ENCODE data around the gene ZBTB2. TPM values are rescaled to one million over a fixed set of nuclear protein-coding genes. Genes with fewer than 3 reads are reported as not detected.

The ZBTB2 gene
- total and polyA plus RNA-seq, 7 donors = 7.1 to 14.7 (median 9.5) TPM

DNA sequence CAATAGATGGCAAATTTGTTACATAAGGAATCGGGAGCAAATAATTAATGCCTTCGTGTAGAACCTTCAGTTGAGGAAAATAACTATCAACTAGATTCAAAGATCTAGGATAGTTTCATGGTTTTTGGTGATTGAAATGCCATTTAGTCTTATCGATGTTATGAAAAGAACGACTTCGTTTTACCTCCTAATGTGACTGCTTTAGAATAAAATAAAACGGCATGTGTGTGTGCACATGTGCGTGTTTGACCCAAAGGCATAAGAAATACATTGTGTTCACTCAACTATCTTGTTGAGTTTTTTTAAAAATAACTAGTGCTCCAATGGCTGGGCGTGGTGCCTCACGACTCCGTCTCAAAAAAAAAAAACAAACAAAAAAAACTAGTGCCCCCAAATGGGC, 37.6 kb downstream of the ZBTB2 start:
- DNase-seq (no peak), ATAC-seq (no peak)
- TF ChIP-seq, protein P1, sequence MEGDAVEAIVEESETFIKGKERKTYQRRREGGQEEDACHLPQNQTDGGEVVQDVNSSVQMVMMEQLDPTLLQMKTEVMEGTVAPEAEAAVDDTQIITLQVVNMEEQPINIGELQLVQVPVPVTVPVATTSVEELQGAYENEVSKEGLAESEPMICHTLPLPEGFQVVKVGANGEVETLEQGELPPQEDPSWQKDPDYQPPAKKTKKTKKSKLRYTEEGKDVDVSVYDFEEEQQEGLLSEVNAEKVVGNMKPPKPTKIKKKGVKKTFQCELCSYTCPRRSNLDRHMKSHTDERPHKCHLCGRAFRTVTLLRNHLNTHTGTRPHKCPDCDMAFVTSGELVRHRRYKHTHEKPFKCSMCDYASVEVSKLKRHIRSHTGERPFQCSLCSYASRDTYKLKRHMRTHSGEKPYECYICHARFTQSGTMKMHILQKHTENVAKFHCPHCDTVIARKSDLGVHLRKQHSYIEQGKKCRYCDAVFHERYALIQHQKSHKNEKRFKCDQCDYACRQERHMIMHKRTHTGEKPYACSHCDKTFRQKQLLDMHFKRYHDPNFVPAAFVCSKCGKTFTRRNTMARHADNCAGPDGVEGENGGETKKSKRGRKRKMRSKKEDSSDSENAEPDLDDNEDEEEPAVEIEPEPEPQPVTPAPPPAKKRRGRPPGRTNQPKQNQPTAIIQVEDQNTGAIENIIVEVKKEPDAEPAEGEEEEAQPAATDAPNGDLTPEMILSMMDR (IDR thresholded peaks at IDR 0.05) = no peak
- H3K27me3 ChIP-seq (ENCODE audit: insufficient read depth in 3 of 3, low read length in 2 of 3) = no peaks in the 10 kb centered on the region
- no peaks in the 10 kb centered on the region for H3K4me1 ChIP-seq
- no peak overlapping the region for H3K4me3 ChIP-seq
- H3K27ac ChIP-seq = no peak overlapping the region
- H3K9me3 ChIP-seq = no peaks in the 10 kb centered on the region
- 93 to 94% (median 94%) methylated on average over 10 of the region's 10 CpGs for WGBS, 3 donors
- H3K36me3 ChIP-seq (ENCODE audit: insufficient read depth in 1 of 2, low read depth in 1 of 2) = peaks cover 0 to 17% of the 10 kb centered on the region in 2 donors
- intact Hi-C loops (cut with DNase I) = no loop called here

DNA sequence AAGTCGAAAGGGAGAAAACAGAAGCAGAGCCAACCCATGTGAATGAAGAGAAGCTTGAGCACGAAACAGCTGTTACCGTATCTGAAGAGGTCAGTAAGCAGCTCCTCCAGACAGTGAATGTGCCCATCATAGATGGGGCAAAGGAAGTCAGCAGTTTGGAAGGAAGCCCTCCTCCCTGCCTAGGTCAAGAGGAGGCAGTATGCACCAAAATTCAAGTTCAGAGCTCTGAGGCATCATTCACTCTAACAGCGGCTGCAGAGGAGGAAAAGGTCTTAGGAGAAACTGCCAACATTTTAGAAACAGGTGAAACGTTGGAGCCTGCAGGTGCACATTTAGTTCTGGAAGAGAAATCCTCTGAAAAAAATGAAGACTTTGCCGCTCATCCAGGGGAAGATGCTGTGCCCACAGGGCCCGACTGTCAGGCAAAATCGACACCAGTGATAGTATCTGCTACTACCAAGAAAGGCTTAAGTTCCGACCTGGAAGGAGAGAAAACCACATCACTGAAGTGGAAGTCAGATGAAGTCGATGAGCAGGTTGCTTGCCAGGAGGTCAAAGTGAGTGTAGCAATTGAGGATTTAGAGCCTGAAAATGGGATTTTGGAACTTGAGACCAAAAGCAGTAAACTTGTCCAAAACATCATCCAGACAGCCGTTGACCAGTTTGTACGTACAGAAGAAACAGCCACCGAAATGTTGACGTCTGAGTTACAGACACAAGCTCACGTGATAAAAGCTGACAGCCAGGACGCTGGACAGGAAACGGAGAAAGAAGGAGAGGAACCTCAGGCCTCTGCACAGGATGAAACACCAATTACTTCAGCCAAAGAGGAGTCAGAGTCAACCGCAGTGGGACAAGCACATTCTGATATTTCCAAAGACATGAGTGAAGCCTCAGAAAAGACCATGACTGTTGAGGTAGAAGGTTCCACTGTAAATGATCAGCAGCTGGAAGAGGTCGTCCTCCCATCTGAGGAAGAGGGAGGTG, 38.7 kb downstream of the ZBTB2 start:
- ATAC-seq (no peak), DNase-seq (no peak)
- Histone ChIP-seq H3K27ac (no peak overlapping the region), H3K36me3 (ENCODE audit: insufficient read depth in 1 of 2, low read depth in 1 of 2) (peaks cover 0 to 18% of the 10 kb centered on the region in 2 donors), H3K4me3 (no peak overlapping the region), H3K4me1 (no peaks in the 10 kb centered on the region), H3K9me3 (no peaks in the 10 kb centered on the region), H3K27me3 (ENCODE audit: insufficient read depth in 3 of 3, low read length in 2 of 3) (no peaks in the 10 kb centered on the region)
- whole genome bisulfite sequencing, 3 donors = 67 to 77% (median 69%) methylated on average over 19 of the region's 19 CpGs
- intact Hi-C loops (cut with DNase I) = no loop called here
- TF ChIP-seq, protein P1 (IDR thresholded peaks at IDR 0.05) = no peak

DNA sequence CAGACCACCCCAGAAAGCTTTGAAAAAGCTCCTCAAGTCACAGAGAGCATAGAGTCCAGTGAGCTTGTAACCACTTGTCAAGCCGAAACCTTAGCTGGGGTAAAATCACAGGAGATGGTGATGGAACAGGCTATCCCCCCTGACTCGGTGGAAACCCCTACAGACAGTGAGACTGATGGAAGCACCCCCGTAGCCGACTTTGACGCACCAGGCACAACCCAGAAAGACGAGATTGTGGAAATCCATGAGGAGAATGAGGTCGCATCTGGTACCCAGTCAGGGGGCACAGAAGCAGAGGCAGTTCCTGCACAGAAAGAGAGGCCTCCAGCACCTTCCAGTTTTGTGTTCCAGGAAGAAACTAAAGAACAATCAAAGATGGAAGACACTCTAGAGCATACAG, 39.6 kb downstream of the ZBTB2 start:
- ATAC-seq = no peak
- H3K27me3 ChIP-seq (ENCODE audit: insufficient read depth in 3 of 3, low read length in 2 of 3) = no peaks in the 10 kb centered on the region
- H3K9me3 ChIP-seq = no peaks in the 10 kb centered on the region
- H3K4me1 ChIP-seq = no peaks in the 10 kb centered on the region
- H3K4me3 ChIP-seq = no peak overlapping the region
- DNase-seq = no peak
- peaks cover 0 to 17% of the 10 kb centered on the region in 2 donors for H3K36me3 ChIP-seq (ENCODE audit: insufficient read depth in 1 of 2, low read depth in 1 of 2)
- H3K27ac ChIP-seq = no peak overlapping the region
- TF ChIP-seq, protein P1 (IDR thresholded peaks at IDR 0.05) = no peak
- 94 to 96% (median 96%) methylated on average over 7 of the region's 7 CpGs for WGBS, 3 donors
- intact Hi-C loops (cut with DNase I) = no loop called here

DNA sequence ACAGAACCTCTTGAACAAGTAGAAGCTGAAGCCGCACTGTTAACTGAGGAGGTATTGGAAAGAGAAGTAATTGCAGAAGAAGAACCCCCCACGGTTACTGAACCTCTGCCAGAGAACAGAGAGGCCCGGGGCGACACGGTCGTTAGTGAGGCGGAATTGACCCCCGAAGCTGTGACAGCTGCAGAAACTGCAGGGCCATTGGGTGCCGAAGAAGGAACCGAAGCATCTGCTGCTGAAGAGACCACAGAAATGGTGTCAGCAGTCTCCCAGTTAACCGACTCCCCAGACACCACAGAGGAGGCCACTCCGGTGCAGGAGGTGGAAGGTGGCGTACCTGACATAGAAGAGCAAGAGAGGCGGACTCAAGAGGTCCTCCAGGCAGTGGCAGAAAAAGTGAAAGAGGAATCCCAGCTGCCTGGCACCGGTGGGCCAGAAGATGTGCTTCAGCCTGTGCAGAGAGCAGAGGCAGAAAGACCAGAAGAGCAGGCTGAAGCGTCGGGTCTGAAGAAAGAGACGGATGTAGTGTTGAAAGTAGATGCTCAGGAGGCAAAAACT, 40.1 kb downstream of the ZBTB2 start:
- no peak for DNase-seq
- TF ChIP-seq, protein P1 (IDR thresholded peaks at IDR 0.05) = no peak
- Histone ChIP-seq H3K4me1 (no peaks in the 10 kb centered on the region), H3K9me3 (no peaks in the 10 kb centered on the region), H3K4me3 (no peak overlapping the region), H3K36me3 (ENCODE audit: insufficient read depth in 1 of 2, low read depth in 1 of 2) (peaks cover 0 to 15% of the 10 kb centered on the region in 2 donors), H3K27me3 (ENCODE audit: insufficient read depth in 3 of 3, low read length in 2 of 3) (no peaks in the 10 kb centered on the region), H3K27ac (no peak overlapping the region)
- no peak for ATAC-seq
- WGBS, 3 donors = 61 to 69% (median 63%) methylated on average over 18 of the region's 18 CpGs
- intact Hi-C loops (cut with DNase I) = no loop called here
